GM13977 (cell line): Measurements from ENCODE around the gene GIGYF1.
"Not testable (repeated sequence)": the region's sequence is repeated elsewhere in the genome, so short reads cannot be mapped to it uniquely, and the experiment has no call there.

Experiments used
- DNase-seq: peaks from one replicate; pipeline ENCODE4 v3.0.0; 2012; ENCODE audit warnings: low spot score
- in situ Hi-C: fragments of 300-500 bp; cut with MboI; formaldehyde crosslinking; loops from one replicate; pipeline ENCODE4 v1.12.0; 2022; ENCODE audit warnings: low sequenced_read_pairs, low pct_unique_long_range_greater_than_20kb, mixed read lengths, inconsistent platforms; ENCODE audit not compliant: unreplicated experiment
- TF ChIP-seq, protein P1 (sequence below): IDR thresholded peaks from 2 replicates; pipeline ENCODE4 v1.5.1; 2012; ENCODE audit warnings: mild to moderate bottlenecking, control low read depth; ENCODE audit not compliant: insufficient read depth; ENCODE audit errors: extremely low read depth, missing control alignments

GIGYF1 gene

DNA sequence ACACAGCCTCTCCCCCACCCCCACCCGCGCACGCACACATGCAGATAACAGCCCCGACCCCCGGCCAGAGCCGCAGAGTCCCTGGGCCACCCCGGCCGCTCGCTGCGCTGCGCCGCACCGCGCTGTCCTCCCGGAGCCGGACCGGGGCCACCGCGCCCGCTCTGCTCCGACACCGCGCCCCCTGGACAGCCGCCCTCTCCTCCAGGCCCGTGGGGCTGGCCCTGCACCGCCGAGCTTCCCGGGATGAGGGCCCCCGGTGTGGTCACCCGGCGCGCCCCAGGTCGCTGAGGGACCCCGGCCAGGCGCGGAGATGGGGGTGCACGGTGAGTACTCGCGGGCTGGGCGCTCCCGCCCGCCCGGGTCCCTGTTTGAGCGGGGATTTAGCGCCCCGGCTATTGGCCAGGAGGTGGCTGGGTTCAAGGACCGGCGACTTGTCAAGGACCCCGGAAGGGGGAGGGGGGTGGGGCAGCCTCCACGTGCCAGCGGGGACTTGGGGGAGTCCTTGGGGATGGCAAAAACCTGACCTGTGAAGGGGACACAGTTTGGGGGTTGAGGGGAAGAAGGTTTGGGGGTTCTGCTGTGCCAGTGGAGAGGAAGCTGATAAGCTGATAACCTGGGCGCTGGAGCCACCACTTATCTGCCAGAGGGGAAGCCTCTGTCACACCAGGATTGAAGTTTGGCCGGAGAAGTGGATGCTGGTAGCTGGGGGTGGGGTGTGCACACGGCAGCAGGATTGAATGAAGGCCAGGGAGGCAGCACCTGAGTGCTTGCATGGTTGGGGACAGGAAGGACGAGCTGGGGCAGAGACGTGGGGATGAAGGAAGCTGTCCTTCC is 26.8 kb upstream of the GIGYF1 start:
- TF ChIP-seq, protein P1, sequence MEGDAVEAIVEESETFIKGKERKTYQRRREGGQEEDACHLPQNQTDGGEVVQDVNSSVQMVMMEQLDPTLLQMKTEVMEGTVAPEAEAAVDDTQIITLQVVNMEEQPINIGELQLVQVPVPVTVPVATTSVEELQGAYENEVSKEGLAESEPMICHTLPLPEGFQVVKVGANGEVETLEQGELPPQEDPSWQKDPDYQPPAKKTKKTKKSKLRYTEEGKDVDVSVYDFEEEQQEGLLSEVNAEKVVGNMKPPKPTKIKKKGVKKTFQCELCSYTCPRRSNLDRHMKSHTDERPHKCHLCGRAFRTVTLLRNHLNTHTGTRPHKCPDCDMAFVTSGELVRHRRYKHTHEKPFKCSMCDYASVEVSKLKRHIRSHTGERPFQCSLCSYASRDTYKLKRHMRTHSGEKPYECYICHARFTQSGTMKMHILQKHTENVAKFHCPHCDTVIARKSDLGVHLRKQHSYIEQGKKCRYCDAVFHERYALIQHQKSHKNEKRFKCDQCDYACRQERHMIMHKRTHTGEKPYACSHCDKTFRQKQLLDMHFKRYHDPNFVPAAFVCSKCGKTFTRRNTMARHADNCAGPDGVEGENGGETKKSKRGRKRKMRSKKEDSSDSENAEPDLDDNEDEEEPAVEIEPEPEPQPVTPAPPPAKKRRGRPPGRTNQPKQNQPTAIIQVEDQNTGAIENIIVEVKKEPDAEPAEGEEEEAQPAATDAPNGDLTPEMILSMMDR = no peak
- DNase-seq = no peak
- in situ Hi-C loops = no loop called here

DNA sequence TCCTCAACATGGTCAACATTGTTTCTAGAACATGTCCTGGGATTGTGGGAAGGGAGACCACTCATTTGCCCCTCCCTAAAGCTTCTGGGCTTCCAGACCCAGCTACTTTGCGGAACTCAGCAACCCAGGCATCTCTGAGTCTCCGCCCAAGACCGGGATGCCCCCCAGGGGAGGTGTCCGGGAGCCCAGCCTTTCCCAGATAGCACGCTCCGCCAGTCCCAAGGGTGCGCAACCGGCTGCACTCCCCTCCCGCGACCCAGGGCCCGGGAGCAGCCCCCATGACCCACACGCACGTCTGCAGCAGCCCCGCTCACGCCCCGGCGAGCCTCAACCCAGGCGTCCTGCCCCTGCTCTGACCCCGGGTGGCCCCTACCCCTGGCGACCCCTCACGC is 26.2 kb upstream of the GIGYF1 start, which contains the start of gene EPO:
EPO (plus strand) TSS at position 190 of the 392 bp plus-strand sequence. CDS start 513 bp downstream, outside the sequence.
- in situ Hi-C loops = no loop called here
- TF ChIP-seq, protein P1 = no peak
- no peak for DNase-seq

- in situ Hi-C loops = no loop called here
- DNase-seq = no peak
- TF ChIP-seq, protein P1 = no peak
These were observed 25.7 kb upstream of the GIGYF1 start for GRCh38 chr7:100719523-100720278.

DNA sequence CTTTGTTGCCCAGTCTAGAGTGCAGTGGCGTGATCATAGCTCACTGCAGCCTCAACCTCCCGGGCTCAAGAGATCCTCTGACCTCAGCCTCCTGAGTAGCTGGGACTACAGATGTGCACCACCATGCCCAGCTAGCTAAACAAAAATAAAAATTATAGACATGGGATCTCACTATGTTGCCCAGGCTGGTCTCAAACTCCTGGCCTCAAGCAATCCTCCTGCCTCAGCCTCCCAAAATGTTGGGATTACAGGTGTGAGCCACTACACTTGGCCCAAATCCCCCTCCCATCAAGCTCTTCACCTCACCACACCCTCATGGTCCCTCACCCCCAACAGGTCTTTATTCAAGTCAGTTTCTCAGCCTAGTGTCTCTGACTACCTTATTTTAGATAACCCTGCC is 23.0 kb upstream of the GIGYF1 start:
- in situ Hi-C loops, DNase-seq: not testable (repeated sequence)

GRCh38 chr7:100714725-100715124 is 20.7 kb upstream of the GIGYF1 start:
- in situ Hi-C loops = no loop called here
- TF ChIP-seq, protein P1 = no peak

GRCh38 chr7:100711369-100711768 is 17.3 kb upstream of the GIGYF1 start:
- TF ChIP-seq, protein P1 = no peak
- in situ Hi-C loops = no loop called here
- DNase-seq = no peak

More at GRCh38 chr7:100714725-100715124, 20.7 kb upstream of the GIGYF1 start:
- no peak for DNase-seq

- in situ Hi-C loops = no loop called here
- TF ChIP-seq, protein P1 = no peak
- no peak for DNase-seq
These were observed 16.4 kb upstream of the GIGYF1 start for GRCh38 chr7:100710452-100710851.
